ENCODE measurements around the gene CARD9. TPM values are rescaled to one million over a fixed set of nuclear protein-coding genes. Genes with fewer than 3 reads are reported as not detected.

Gene CARD9
- total RNA-seq, 1 donor from 2014 or later: 0.94 TPM

DNA sequence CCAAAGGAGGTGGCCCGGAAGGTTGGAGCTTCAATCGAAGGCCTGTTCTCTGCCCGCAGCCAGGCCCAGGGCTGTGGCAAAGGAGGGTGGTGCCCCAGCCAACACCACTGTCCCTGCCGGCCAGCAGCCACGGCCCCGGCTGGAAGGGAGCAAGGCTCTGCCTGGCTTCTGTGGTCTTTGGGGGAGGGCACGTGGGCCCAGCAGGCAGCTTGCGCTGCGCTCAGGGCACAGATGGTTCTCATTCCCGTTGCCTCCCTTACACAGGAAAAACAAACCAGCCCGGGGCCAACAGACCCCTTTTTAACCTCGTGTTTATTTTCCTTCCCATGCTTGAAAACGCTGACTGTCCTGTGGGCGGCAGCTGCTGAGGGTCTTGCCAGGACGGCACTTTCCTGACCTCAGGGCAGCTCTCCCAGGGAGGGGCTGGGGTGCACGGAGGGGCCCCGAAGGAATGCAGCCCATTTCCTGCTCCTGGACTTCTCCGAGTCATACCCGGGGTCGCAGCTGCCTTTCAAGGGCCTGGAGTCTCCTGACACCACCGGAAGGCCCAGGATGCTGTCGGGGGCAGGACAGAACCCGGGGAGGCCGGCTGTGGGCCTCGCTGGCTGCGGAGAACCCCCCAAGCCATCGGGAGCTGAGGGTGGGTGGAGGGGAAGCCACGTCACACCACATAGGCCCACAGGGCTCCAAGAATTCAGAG is 47.3 kb downstream of the CARD9 start:
- Mint-ChIP-seq H3K36me3 (ENCODE audit: unreplicated experiment) (no peaks in the 10 kb centered on the region), H3K4me1 (ENCODE audit: unreplicated experiment) (peaks cover 41% of the 10 kb centered on the region), H3K9me3 (ENCODE audit: unreplicated experiment) (no peaks in the 10 kb centered on the region), H3K27ac (ENCODE audit: unreplicated experiment) (peak overlapping the region; percentile 92), H3K27me3 (ENCODE audit: unreplicated experiment) (peaks cover 16% of the 10 kb centered on the region), H3K4me3 (ENCODE audit: unreplicated experiment) (peak overlapping the region; percentile 71)
- DNase-seq (ENCODE audit: extremely low spot score, unreplicated experiment): peak; percentile 95
- TF ChIP-seq, protein P1, sequence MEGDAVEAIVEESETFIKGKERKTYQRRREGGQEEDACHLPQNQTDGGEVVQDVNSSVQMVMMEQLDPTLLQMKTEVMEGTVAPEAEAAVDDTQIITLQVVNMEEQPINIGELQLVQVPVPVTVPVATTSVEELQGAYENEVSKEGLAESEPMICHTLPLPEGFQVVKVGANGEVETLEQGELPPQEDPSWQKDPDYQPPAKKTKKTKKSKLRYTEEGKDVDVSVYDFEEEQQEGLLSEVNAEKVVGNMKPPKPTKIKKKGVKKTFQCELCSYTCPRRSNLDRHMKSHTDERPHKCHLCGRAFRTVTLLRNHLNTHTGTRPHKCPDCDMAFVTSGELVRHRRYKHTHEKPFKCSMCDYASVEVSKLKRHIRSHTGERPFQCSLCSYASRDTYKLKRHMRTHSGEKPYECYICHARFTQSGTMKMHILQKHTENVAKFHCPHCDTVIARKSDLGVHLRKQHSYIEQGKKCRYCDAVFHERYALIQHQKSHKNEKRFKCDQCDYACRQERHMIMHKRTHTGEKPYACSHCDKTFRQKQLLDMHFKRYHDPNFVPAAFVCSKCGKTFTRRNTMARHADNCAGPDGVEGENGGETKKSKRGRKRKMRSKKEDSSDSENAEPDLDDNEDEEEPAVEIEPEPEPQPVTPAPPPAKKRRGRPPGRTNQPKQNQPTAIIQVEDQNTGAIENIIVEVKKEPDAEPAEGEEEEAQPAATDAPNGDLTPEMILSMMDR (IDR thresholded peaks at IDR 0.05): no peak

DNA sequence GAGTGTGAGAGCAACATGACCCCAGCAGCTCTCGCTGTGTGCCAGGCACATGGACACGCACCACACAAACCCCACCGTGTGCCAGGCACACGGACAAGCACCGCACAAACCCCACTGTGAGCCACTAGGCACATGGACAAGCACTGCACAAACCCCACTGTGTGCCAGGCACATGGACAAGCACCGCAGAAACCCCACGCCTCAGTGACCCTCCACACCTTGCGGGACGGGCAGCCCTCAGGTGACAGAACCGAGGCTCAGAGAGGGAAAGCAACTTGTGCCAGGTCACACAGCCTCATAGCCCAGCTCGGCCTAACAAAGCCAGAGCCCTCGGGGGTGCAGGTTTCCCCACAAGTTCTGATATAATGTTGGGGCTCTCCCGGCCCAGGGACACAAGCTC is 48.1 kb downstream of the CARD9 start:
- Mint-ChIP-seq H3K36me3 (ENCODE audit: unreplicated experiment) (no peaks in the 10 kb centered on the region), H3K4me1 (ENCODE audit: unreplicated experiment) (peaks cover 41% of the 10 kb centered on the region), H3K9me3 (ENCODE audit: unreplicated experiment) (no peaks in the 10 kb centered on the region), H3K27me3 (ENCODE audit: unreplicated experiment) (peaks cover 20% of the 10 kb centered on the region), H3K27ac (ENCODE audit: unreplicated experiment) (peak overlapping the region; percentile 92), H3K4me3 (ENCODE audit: unreplicated experiment) (no peak overlapping the region)
- DNase-seq (ENCODE audit: extremely low spot score, unreplicated experiment): no peak
- TF ChIP-seq, protein P1 (IDR thresholded peaks at IDR 0.05): no peak

DNA sequence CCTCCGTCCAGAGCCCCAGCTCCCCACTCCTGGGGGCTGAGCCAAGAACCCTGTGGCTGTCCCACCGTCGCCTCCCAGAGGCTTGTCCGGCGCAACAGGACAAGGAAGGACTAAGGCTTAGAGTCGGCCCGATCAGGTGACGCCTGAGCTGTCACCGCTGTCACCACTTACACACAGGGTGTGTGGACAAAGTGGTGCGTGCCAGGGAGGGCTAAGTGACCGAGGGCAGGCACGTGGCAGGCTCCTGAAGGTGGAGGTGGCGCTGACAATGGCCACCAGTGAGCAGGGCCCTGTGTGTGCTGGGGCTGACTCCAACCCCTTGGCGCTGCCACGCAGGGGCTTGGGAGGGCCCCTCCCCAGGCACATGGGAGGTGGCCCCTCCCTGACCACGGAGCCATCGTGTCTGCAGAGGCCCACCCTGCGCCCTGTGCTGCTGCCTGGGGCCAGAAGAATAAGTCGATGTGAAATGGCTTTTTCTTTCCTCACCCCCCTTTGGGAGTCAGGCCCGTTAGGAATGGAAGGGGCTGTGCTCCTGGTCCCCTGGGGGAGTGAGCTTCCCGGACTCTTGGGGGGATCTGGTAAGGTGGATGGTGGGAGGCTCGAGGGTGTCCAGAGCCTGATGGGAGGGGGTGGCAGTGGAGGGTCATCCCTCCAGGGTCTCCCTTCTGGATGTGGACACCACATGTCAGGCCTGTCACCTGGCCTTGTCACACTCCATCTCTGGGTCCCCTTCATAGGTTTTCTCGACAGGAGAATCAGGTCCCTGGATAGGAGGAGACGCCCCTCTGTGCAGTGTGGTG is 48.8 kb downstream of the CARD9 start:
- DNase-seq (ENCODE audit: extremely low spot score, unreplicated experiment): no peak
- no peaks in the 10 kb centered on the region for H3K9me3 Mint-ChIP-seq (ENCODE audit: unreplicated experiment)
- no peak overlapping the region for H3K27ac Mint-ChIP-seq (ENCODE audit: unreplicated experiment)
- peaks cover 20% of the 10 kb centered on the region for H3K27me3 Mint-ChIP-seq (ENCODE audit: unreplicated experiment)
- TF ChIP-seq, protein P1 (IDR thresholded peaks at IDR 0.05): no peak
- H3K4me3 Mint-ChIP-seq (ENCODE audit: unreplicated experiment): no peak overlapping the region
- no peaks in the 10 kb centered on the region for H3K36me3 Mint-ChIP-seq (ENCODE audit: unreplicated experiment)
- peaks cover 41% of the 10 kb centered on the region for H3K4me1 Mint-ChIP-seq (ENCODE audit: unreplicated experiment)

DNA sequence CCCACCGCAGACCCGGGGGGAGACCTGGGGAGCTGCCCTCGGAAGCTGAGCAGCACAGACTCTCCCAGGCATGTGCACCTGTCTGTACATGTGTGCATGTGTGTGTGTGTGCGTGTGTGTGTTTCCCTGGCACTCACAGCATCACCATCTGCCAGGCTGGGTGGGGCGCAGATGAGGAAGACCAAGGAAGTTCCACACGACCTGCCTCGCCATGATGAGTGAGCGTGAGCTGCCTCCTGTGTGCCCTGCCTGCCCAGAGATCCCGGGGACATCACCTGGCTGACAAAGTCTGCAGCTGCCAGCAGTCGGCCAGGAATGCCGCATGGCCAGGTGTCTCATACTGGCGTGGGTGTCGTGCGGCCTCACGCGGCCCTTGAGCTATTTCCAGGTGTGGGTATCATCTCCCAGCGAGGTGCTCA is 50.1 kb downstream of the CARD9 start:
- H3K36me3 Mint-ChIP-seq (ENCODE audit: unreplicated experiment): no peaks in the 10 kb centered on the region
- peaks cover 29% of the 10 kb centered on the region for H3K4me1 Mint-ChIP-seq (ENCODE audit: unreplicated experiment)
- DNase-seq (ENCODE audit: extremely low spot score, unreplicated experiment): no peak
- TF ChIP-seq, protein P1 (IDR thresholded peaks at IDR 0.05): no peak
- H3K4me3 Mint-ChIP-seq (ENCODE audit: unreplicated experiment): no peak overlapping the region
- H3K9me3 Mint-ChIP-seq (ENCODE audit: unreplicated experiment): no peaks in the 10 kb centered on the region
- no peak overlapping the region for H3K27ac Mint-ChIP-seq (ENCODE audit: unreplicated experiment)
- peaks cover 20% of the 10 kb centered on the region for H3K27me3 Mint-ChIP-seq (ENCODE audit: unreplicated experiment)

DNA sequence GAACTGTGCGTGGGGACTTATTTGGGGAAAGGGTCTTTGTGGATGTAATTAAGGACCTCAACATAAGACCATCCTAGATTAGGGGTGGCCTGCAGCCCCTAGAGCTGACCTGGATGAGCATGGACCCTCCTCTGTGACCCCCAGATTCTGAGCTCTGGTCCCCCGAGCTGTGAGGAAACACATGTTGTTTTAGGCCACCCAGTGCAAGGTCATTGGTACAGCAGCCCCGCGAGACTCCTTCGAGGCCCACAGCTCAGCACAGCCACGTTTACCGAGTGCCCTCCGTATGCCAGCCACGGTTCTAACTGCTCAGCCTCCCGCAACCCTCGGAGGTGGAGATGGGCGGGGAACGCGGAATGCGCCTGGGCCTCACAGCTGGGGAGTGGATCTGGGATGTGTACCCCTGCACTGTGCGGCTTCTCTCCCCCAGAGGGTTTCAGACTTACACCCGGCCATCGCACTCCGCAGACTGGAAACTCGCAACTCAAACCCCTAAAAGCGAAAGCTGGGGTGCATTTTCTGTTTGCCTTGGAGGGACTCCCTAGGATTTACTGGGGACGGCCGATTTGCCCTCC is 50.6 kb downstream of the CARD9 start:
- H3K4me1 Mint-ChIP-seq (ENCODE audit: unreplicated experiment): peaks cover 27% of the 10 kb centered on the region
- no peak for DNase-seq (ENCODE audit: extremely low spot score, unreplicated experiment)
- no peaks in the 10 kb centered on the region for H3K9me3 Mint-ChIP-seq (ENCODE audit: unreplicated experiment)
- H3K4me3 Mint-ChIP-seq (ENCODE audit: unreplicated experiment): no peak overlapping the region
- TF ChIP-seq, protein P1 (IDR thresholded peaks at IDR 0.05): no peak
- H3K27ac Mint-ChIP-seq (ENCODE audit: unreplicated experiment): no peak overlapping the region
- H3K36me3 Mint-ChIP-seq (ENCODE audit: unreplicated experiment): no peaks in the 10 kb centered on the region
- peaks cover 20% of the 10 kb centered on the region for H3K27me3 Mint-ChIP-seq (ENCODE audit: unreplicated experiment)

Measured in osteocyte (in vitro differentiated cells).